Dendritic cell treated with granulocyte-macrophage colony-stimulating factor and Interleukin-4, amounts not matched to agents 40 ng/mL and 50 ng/mL, for 4 days (primary cell): Measurements from ENCODE around the gene AFMID.
"Not testable (repeated sequence)": the region's sequence is repeated elsewhere in the genome, so short reads cannot be mapped to it uniquely, and the experiment has no call there.

Experiments
- H3K27ac Mint-ChIP-seq: one replicate; pipeline ENCODE4 v1.8.0; 2022; ENCODE audit warnings: mild to moderate bottlenecking, mixed read lengths
- H3K27me3 Mint-ChIP-seq: one replicate; pipeline ENCODE4 v1.8.0; 2022; ENCODE audit warnings: mild to moderate bottlenecking, mixed read lengths
- H3K36me3 Mint-ChIP-seq: one replicate; pipeline ENCODE4 v1.8.0; 2022; ENCODE audit warnings: low read depth, mixed read lengths
- H3K4me1 Mint-ChIP-seq: one replicate; pipeline ENCODE4 v1.8.0; 2022; ENCODE audit warnings: low read depth, mixed read lengths
- H3K4me3 Mint-ChIP-seq: one replicate; pipeline ENCODE4 v1.8.0; 2022; ENCODE audit warnings: mild to moderate bottlenecking, moderate library complexity, mixed read lengths
- H3K9me3 Mint-ChIP-seq: one replicate; pipeline ENCODE4 v1.8.0; 2022; ENCODE audit warnings: mixed read lengths
- intact Hi-C: fragments of 100-400 bp; cut with micrococcal nuclease; formaldehyde crosslinking; loops from one replicate; pipeline ENCODE4 v1.15.0; 2022

AFMID gene

DNA sequence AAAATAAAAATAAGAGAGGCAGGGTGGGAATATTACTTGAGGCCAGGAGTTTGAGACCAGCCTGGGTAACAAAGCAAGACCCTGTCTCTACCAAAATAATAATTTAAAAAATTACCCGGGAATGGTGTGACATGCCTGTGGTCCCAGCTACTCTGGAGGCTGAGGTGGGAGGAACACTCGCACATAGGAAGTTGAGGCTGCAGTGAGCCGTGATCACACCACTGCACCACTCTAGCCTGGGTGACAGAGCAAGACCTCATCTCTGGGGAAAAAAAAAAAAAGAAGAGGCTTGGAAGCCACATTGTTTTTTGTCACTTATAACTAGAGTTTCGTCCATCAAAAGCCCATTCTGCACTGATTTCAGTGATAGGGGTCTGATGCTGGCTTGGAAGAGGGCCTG is 41.0 kb downstream of the AFMID start:
- Mint-ChIP-seq H3K4me3 (no peak overlapping the region), H3K27me3 (peaks cover 64% of the 10 kb centered on the region), H3K27ac (no peak overlapping the region), H3K36me3 (peaks cover 8% of the 10 kb centered on the region), H3K4me1 (peaks cover 33% of the 10 kb centered on the region), H3K9me3 (no peaks in the 10 kb centered on the region)
- intact Hi-C loops, result no loop called here

- intact Hi-C loops, result no loop called here
- Mint-ChIP-seq H3K9me3 (no peaks in the 10 kb centered on the region), H3K36me3 (no peaks in the 10 kb centered on the region), H3K27ac (no peak overlapping the region), H3K4me1 (peaks cover 34% of the 10 kb centered on the region), H3K4me3 (no peak overlapping the region), H3K27me3 (peaks cover 78% of the 10 kb centered on the region)
Measured at GRCh38 chr17:78230252-78230962, 43.2 kb downstream of the AFMID start.

DNA sequence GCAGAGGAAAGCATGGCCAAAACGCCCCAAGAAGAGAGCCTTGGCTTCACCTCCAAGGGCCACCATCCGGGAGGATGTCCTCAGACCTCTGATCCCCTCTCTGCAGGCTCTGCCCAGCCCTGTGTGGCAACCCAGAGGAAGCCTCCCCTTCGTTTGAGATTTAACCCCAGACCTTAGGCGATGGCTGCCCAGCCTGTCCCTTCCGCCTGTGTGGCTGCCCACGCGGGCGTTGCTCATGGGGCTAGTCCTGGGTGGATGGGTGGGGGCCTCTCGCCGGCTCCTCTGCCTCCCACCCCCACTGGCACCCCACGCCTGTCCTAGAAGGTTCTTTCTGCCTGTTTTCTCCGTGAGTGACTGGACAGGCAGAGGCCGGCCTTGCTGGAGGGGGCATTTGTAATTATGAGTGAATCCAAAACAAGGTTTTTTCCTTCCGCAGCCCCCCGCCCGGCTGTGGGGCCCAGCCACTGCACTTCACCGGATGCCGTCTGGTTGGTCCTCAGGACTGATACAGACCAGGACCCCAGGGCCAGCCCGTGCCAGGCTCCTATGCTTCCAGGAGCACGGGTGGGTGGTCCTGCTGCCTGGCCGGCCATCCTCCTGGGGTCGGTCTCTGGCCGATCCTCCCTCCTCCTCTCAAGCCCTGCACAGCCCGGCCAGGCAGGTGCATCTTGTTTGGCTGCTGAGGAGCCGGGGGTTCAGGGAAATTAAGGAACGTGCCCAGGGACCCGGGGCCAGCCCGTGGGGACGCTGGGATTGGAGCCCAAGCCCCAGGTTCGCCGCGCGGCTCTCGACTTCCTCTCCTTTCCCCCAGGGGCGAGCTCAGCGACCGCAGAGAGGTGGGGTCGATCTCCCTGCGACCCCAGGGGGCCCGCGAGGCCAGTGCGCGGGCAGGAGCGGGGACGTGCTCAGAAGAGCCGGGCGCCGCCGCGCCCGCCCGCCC is 44.1 kb downstream of the AFMID start, which contains the start of gene TMEM235:
TMEM235 (plus strand) TSS at position 636 of the 940 bp plus-strand sequence. CDS start 393 bp downstream, outside the sequence.
- Mint-ChIP-seq H3K4me3 (no peak within 1 kb of the TSS), H3K27me3 (peaks cover 77% of the 10 kb centered on the region), H3K4me1 (peaks cover 32% of the 10 kb centered on the region), H3K9me3 (no peaks in the 10 kb centered on the region), H3K36me3 (no peaks in the 10 kb centered on the region), H3K27ac (no peak within 1 kb of the TSS)
- intact Hi-C loops, result no loop called here

GRCh38 chr17:78231991-78232858 is 45.1 kb downstream of the AFMID start:
- peaks cover 22% of the 10 kb centered on the region for H3K4me1 Mint-ChIP-seq
- H3K27ac Mint-ChIP-seq, result no peak overlapping the region
- no peak overlapping the region for H3K4me3 Mint-ChIP-seq
- intact Hi-C loops, result no loop called here
- peaks cover 71% of the 10 kb centered on the region for H3K27me3 Mint-ChIP-seq
- H3K36me3 Mint-ChIP-seq, result no peaks in the 10 kb centered on the region
- no peaks in the 10 kb centered on the region for H3K9me3 Mint-ChIP-seq

DNA sequence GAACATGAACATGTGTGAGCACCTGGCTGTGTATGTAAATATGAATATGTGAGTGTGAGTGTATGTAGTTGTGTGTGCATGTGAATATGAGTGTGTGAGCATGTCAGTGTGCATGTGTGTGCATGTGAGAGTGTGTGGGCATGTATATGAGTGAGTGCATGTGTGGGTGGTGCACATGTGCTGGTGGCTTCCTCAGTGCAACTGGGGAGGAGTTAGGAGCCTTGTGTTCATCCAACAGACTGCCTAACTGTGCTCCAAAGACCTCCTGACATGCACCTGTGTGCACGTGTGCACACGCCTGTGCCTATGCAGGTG is 45.7 kb downstream of the AFMID start:
- no peak overlapping the region for H3K27ac Mint-ChIP-seq

GRCh38 chr17:78233678-78234077 is 46.5 kb downstream of the AFMID start:
- Mint-ChIP-seq H3K27ac (no peak overlapping the region), H3K36me3 (no peaks in the 10 kb centered on the region), H3K4me1 (peaks cover 15% of the 10 kb centered on the region), H3K4me3 (no peak overlapping the region), H3K9me3 (no peaks in the 10 kb centered on the region), H3K27me3 (peaks cover 66% of the 10 kb centered on the region)
- intact Hi-C loops, result no loop called here

More for the DNA sequence above, 45.7 kb downstream of the AFMID start:
- no peaks in the 10 kb centered on the region for H3K36me3 Mint-ChIP-seq
- no peaks in the 10 kb centered on the region for H3K9me3 Mint-ChIP-seq
- no peak overlapping the region for H3K4me3 Mint-ChIP-seq
- peaks cover 16% of the 10 kb centered on the region for H3K4me1 Mint-ChIP-seq
- intact Hi-C loops, result no loop called here
- H3K27me3 Mint-ChIP-seq, result peaks cover 69% of the 10 kb centered on the region

- peaks cover 59% of the 10 kb centered on the region for H3K27me3 Mint-ChIP-seq
- no peaks in the 10 kb centered on the region for H3K36me3 Mint-ChIP-seq
- peaks cover 15% of the 10 kb centered on the region for H3K4me1 Mint-ChIP-seq
- intact Hi-C loops, result no loop called here
- no peak overlapping the region for H3K4me3 Mint-ChIP-seq
- H3K27ac Mint-ChIP-seq, result no peak overlapping the region
- no peaks in the 10 kb centered on the region for H3K9me3 Mint-ChIP-seq
Measured at GRCh38 chr17:78234261-78234865, 47.2 kb downstream of the AFMID start.

- H3K27ac Mint-ChIP-seq, H3K4me3 Mint-ChIP-seq, intact Hi-C loops, H3K9me3 Mint-ChIP-seq, H3K36me3 Mint-ChIP-seq: not testable (repeated sequence)
- peaks cover 54% of the 10 kb centered on the region for H3K27me3 Mint-ChIP-seq
- H3K4me1 Mint-ChIP-seq, result peaks cover 15% of the 10 kb centered on the region
Measured at GRCh38 chr17:78235022-78235421, 47.9 kb downstream of the AFMID start.

DNA sequence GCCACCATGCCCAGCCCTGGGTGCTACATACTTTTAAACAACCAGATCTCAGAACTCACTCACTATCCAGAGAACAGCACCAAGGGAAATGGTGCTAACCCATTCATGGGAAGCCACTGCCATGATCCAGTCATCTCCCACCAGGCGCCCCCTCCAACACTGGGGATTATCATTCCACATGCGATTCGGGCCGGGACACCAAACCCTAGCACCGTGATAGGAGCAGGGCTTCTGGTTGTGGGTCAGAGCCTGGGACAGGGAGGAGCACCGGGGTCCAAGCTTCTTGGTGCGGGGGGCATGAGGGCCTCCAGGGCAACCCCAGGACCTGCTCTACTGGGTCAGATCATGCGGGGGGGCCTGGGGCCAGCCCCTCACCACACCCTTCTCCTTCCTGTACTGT is 48.7 kb downstream of the AFMID start:
- H3K27me3 Mint-ChIP-seq, result peaks cover 47% of the 10 kb centered on the region

GRCh38 chr17:78236362-78237127 is 49.4 kb downstream of the AFMID start:
- Mint-ChIP-seq H3K36me3 (no peaks in the 10 kb centered on the region), H3K4me1 (peaks cover 17% of the 10 kb centered on the region), H3K9me3 (no peaks in the 10 kb centered on the region), H3K27ac (no peak overlapping the region), H3K27me3 (peaks cover 41% of the 10 kb centered on the region), H3K4me3 (no peak overlapping the region)
- intact Hi-C loops, result no loop called here

More for the DNA sequence above, 48.7 kb downstream of the AFMID start:
- H3K27ac Mint-ChIP-seq, result no peak overlapping the region
- H3K36me3 Mint-ChIP-seq, result no peaks in the 10 kb centered on the region
- H3K9me3 Mint-ChIP-seq, result no peaks in the 10 kb centered on the region
- H3K4me1 Mint-ChIP-seq, result peaks cover 15% of the 10 kb centered on the region
- intact Hi-C loops, result no loop called here
- H3K4me3 Mint-ChIP-seq, result no peak overlapping the region

GRCh38 chr17:78237401-78238012 is 50.3 kb downstream of the AFMID start:
- no peak overlapping the region for H3K4me3 Mint-ChIP-seq
- H3K36me3 Mint-ChIP-seq, result no peaks in the 10 kb centered on the region
- peaks cover 32% of the 10 kb centered on the region for H3K27me3 Mint-ChIP-seq
- intact Hi-C loops, result no loop called here
- H3K9me3 Mint-ChIP-seq, result no peaks in the 10 kb centered on the region
- H3K27ac Mint-ChIP-seq, result no peak overlapping the region
- peaks cover 20% of the 10 kb centered on the region for H3K4me1 Mint-ChIP-seq

GRCh38 chr17:78238823-78239488 is 51.8 kb downstream of the AFMID start:
- Mint-ChIP-seq H3K4me3 (no peak overlapping the region), H3K4me1 (peaks cover 13% of the 10 kb centered on the region), H3K27me3 (peaks cover 19% of the 10 kb centered on the region), H3K27ac (no peak overlapping the region), H3K9me3 (no peaks in the 10 kb centered on the region), H3K36me3 (no peaks in the 10 kb centered on the region)
- intact Hi-C loops, result no loop called here
